Measurements from ENCODE around the gene TEAD4. TPM values are rescaled to one million over a fixed set of nuclear protein-coding genes. Genes with fewer than 3 reads are reported as not detected.

The TEAD4 gene
- total RNA-seq, 1 experiment from 2014 or later: 127 TPM

DNA sequence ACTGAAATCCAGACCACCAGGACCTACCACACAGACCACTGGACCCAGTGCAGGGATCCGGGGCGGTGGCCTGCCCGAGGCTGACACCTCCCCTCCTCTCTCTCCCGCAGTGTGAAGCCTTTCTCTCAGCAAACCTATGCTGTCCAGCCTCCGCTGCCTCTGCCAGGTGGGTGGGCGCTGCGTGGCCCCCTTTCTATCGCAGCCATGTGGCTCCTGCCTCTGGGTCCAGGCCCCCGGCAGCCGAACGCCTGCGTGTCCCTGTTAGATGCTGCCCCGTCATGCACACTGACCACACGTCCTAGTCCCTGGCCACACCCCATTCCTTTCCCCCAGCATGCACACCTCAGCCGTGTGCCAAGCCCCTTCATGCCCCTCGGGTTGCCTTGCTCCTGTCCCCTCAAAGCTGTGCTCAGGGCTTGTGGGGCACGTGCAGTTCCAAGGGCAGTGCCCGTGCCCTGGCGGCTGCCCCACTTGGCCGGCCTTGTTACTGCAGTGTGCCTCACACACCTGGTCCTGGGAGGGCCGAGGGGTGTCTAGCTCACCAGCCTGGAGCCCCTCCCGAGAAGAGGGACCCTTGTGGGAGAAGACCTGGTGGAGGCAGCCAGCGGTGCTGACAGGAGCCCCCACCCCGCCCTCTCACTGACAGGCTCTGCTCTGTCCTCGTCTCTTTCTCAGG, 59.9 kb downstream of the TEAD4 start:
- no peak overlapping the region for H2AFZ ChIP-seq (ENCODE audit: low read length)
- H3K79me1 ChIP-seq (ENCODE audit: insufficient read depth, low read depth, low read length, poor library complexity, severe bottlenecking): no peaks in the 10 kb centered on the region
- no peaks in the 10 kb centered on the region for H3K4me1 ChIP-seq (ENCODE audit: insufficient read depth, low read length)
- no peak overlapping the region for H2BK20ac ChIP-seq (ENCODE audit: low read depth, low read length, poor library complexity, severe bottlenecking)
- DNase-seq: no peak
- H3K79me2 ChIP-seq (ENCODE audit: insufficient read depth, low read length): no peaks in the 10 kb centered on the region
- no peak overlapping the region for H3K18ac ChIP-seq (ENCODE audit: insufficient read length, low read depth, low read length)
- H4K20me1 ChIP-seq (ENCODE audit: control insufficient read depth, insufficient read depth, insufficient read length): no peaks in the 10 kb centered on the region
- H4K8ac ChIP-seq (replicated peaks; ENCODE audit: insufficient read length, low read depth, low read length): no peak overlapping the region
- no peak overlapping the region for H2BK5ac ChIP-seq (ENCODE audit: insufficient read length, low read length)
- no peak overlapping the region for H3K4ac ChIP-seq (ENCODE audit: low read depth, low read length)
- no peak overlapping the region for H3K23ac ChIP-seq (ENCODE audit: insufficient read length, low read depth, low read length)
- H3K4me1 Mint-ChIP-seq: 0 out of 4 replicates have a peak, but pooled peaks cover 0 to 4% of the 10 kb centered on the region in 2 experiments
- no peak overlapping the region for H4K91ac ChIP-seq (ENCODE audit: insufficient read length, low read depth, low read length)
- H3K23me2 ChIP-seq (ENCODE audit: insufficient read length, low read depth, low read length, poor library complexity, severe bottlenecking): no peaks in the 10 kb centered on the region
- H2AK5ac ChIP-seq (ENCODE audit: insufficient read length, low read length): no peak overlapping the region
- H3T11ph ChIP-seq (ENCODE audit: low read length): no peak overlapping the region
- H3K4me3 Mint-ChIP-seq: no peak overlapping the region
- peak overlapping the region in 2 of 3 experiments; percentile 58 to 70; a peak in 1 of 7 replicates for H3K27ac Mint-ChIP-seq
- no peak overlapping the region for H3K56ac ChIP-seq (ENCODE audit: insufficient read length, low read depth, low read length)
- no peak overlapping the region for H2BK120ac ChIP-seq (ENCODE audit: low read depth, low read length, poor library complexity, severe bottlenecking)
- no peaks in the 10 kb centered on the region for H3K27me3 Mint-ChIP-seq (ENCODE audit: low read depth)
- WGBS (ENCODE audit: extremely low coverage, insufficient read length, low lambda C conversion rate): no CpG with 5 or more reads among the region's 25 CpGs
- no peak overlapping the region for H3K4me2 ChIP-seq (ENCODE audit: insufficient read depth, insufficient read length, low read length)
- no peak overlapping the region for H4K5ac ChIP-seq (ENCODE audit: insufficient read length, low read depth, low read length)
- H3K9me3 ChIP-seq (ENCODE audit: control insufficient read depth, low read depth, low read length): no peaks in the 10 kb centered on the region
- H3K36me3 Mint-ChIP-seq (ENCODE audit: insufficient read depth in 1 of 3, low read depth in 3 of 3): peaks cover 45 to 86% (median 56%) of the 10 kb centered on the region in 3 experiments; a peak in 6 of 7 replicates
- H3K14ac ChIP-seq (ENCODE audit: insufficient read depth, low read length): no peak overlapping the region
- H2BK12ac ChIP-seq (ENCODE audit: insufficient read length, low read depth, low read length): no peak overlapping the region
- no peaks in the 10 kb centered on the region for H3K9me3 Mint-ChIP-seq
- H3K27me3 ChIP-seq (ENCODE audit: insufficient read depth, low read length): no peaks in the 10 kb centered on the region
- no peak overlapping the region for H2BK15ac ChIP-seq (ENCODE audit: low read depth, low read length)
- no peak for TF ChIP-seq CTCF (conservative IDR thresholded peaks at IDR 0.05)
- no peak overlapping the region for H3K27ac ChIP-seq (ENCODE audit: insufficient read length, low read depth, low read length)
- H3K9ac ChIP-seq (ENCODE audit: extremely low read depth, insufficient read length, low read length): no peak overlapping the region
